ENCODE data around the gene CTSD.

The CTSD gene

DNA sequence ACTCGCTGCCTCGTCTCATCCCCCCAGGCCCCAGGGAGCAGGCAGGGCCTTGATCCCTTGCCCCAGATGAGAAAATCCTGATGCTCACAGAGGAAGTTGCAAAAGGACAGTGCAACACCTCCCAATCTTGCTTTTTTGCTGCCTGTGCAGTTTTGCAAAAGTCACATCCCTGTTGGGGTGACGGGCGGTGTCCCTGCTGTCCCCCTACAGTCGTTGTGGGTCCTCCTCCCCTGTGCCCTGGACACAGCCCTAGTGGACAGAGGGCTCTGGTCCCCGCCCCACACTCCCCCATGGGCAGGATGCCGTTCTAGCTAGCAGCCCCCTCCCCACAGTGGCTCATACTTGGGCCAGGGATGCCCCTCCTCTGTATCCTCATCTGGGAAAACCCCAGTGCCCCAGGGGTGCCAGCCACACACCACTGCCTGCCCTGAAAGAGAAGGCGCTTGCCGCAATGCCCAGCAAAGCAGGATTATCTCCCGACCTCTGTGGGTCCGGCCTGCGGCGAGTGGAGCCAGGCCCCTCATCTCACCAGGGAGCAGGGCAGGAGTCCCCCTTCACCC, 18.4 kb upstream of the CTSD start:
- no peak for DNase-seq

DNA sequence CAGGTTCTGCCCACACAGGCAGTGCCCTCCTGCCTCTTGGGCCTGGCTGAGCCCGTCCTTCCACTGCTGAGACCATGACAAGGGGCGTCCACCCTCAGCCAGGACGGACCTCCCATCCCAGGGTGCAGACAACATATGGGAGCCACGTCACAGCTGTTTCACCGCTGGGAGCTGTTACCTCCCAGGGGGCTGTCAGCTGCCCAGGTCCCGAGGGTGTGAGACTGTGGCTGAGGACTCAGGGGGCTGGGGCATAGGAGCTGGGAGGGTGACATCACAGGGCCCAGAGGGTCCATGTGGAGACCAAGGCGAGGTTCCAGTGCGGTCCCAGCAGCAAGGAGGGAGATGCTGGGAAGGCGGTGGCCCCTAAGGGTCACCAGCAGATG, 17.9 kb upstream of the CTSD start:
- no peak for DNase-seq

DNA sequence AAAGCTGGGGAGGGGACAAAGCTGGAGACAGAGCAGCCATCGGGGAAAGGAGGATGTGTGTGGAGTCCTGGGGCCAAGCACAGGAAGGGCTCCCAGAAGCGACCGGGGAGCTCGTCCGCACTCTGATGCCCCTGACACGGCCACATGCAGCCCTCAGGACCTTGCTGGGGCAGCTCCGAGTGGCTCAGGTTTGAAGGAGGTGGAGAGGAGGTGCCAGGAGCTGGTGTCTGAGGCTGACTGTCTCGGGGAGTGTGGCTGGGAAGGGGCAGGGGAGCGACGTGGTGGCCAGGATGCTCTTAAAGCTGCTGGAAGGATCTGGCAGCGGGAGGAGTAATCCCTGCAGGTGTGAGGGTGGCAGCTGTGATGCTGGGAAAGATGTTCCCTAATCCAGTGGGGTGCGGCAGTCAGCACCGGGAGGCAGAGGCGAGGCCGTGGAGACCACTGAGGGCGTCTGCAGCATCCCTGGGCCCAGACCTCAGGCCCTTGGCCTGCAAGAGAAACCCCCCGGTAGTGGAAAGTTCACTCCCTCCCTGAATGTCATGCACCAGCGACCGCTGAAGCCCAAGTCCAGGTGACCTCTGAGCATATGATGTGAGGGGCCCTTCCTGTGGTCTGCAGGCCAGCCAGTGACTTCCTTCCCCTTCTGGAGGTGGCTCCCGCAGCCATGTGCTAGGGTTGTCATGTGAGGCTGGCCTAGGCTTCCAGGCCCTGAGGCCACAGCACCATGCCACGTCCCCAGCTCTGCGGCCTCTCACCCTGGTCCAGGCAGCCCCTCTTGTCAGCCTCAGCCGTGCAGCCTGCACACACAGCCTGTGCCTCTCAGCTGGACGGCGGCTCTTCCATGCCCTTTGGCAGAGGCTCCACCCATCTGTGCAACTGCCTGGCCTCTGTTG, 17.2 kb upstream of the CTSD start:
- no peak for DNase-seq

DNA sequence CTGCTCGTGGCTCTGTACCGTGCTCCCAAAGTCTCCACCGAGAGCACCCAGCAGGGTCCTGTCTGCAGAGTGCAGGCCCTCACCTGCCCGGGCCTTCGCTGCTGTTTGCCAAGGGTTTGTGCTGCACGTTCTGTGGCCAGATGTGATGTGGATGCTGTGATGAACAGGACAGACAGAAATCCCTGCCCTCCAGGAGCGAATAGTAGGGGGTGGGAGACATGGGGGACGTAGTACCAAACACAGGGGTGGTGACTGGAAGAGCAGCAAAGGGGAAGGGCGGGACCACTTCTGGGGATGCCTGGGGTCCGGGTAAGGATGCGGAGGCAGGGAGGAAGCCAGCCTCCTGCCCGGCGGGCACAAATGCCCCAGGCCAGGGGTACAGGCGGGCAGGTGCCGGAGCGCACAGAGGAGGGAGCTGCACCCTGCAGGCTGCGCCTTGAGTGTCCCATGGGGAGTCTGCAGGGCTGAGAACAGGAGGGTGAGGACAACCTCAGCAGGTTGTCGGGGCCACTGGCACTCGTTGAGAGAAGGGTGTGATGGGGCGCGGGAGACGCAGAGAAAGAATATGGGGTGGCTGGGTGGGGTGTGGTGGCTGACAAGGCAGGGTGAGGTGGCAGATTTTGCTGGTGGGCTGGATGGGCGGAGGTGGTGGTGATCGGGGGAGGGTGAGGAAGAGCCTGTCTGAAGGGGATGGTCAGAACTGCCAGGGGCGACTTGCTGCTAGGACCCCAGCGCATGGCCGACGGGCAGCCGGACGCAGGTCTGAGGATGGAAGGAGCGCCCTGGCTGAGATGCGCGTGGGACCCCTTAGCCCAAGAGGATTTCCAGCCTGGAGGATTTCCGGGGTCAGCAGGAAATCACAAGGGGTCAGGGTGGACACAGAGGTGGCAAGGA, 16.3 kb upstream of the CTSD start:
- DNase-seq: no peak

GRCh38 chr11:1779034-1779805, 15.5 kb upstream of the CTSD start:
- DNase-seq: no peak

DNA sequence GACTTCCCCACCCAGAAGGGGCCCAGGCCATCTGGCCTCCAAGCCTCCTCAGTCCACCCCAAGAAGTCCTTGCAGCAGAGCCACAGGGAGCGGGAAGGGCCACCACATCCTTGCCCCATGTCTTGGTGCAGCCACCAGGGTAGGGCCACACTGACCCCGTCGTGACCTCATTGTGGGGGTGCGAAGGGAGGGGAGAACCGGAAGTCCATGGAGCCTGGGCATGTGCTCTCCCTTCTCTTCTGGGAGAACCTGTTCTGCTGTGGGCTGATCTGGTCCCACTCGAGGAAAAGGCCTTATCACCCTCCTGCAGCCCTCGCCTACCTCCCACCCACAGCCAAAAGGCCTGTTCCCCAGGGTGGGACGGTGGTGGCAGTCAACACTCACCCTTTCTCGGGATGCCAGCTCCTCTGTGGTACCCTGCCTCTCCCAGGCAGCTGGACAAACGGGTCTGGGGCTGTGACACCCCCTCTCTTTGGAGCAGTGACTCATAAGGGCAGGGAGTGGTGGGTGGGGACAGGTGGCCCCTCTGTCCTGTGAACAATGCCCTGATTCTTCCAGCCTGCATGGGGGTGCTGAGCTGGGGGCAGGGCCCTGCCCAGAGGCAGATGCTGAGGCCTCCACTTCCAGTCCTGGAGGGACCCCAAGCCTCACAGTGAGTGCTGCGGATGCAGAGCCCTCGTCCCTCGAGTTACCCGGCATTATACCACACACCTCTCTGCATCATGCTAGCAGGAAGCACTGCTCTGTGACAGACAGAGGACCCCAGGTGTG, 14.6 kb upstream of the CTSD start:
- DNase-seq: no peak

DNA sequence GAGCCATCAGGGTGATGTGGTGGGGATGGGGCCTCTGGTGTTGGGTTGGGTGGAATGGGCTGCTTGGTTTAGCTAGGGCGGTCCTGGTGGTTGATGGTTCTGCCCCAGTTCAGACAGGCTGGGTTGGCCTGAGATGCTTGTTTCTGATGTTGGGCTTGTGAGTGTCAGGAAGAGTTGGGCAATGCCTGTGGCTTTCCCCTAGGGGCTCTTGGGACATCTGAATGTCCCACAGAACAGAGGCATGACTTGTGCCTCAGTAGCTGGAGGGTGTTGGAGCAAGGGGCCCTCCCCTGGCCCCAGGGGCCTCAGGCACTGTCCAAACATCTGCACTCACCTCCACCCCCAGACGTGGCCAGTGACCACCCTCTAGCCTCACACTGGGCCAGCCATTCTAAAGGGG, 14.0 kb upstream of the CTSD start:
- no peak for DNase-seq

DNA sequence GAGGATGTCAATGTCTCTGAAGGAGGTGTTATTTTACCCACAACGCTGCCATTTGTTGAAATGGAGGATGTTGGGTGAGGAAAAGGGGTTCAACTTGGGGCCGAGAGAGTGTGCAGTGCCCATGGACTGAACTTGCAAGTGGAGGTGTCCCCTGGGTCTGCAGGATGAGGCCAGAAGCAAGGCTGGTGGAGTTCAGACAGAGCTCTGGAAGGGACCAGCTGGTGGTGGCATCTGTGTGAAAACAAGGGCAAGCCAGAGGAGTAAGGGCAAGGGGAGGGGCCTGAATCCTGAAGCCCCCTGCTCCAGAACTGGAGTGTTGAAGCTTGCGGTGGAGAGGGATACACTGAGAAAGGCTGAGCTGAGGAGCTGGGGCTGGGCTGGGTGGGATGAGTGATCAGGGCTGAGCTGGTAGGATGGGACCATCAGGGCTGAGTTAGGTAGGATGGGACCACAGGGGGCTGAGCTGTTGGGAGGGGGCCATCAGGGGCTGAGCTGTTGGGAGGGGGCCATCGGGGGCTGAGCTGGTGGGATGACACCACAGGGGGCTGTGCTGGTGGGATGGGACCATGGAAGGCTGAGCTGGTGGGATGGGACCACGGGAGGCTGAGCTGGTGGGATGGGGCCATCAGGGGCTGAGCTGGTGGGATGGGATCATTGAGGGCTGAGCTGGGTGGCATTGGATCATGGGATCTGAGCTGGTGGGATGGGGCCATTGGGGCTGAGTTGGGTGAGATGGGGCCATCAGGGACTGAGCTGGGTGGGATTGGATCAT, 13.4 kb upstream of the CTSD start:
- DNase-seq: no peak

DNA sequence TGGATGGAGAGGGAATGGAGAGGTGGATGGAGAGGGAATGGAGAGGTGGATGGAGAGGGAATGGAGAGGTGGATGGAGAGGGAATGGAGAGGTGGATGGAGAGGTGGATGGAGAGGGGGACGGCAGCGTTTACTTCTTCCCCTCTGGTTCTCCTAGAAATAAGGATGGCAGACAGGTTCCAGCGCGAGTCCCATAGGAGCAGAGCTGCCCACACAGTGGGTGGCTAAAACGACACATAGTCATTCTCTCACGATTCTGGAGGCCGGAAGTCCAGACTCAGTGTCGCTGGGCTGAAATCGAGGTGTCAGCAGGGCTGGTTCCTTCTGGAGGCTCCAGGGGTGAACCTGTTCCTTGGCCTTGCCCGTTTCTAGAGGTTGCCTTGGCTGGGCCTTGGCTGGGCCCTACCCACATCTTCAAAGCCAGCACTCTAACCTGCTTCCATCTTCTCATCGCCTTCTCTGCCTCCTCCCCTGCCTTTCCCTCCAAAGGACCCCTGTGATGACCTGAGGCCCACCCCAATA, 12.7 kb upstream of the CTSD start:
- DNase-seq: no peak

DNA sequence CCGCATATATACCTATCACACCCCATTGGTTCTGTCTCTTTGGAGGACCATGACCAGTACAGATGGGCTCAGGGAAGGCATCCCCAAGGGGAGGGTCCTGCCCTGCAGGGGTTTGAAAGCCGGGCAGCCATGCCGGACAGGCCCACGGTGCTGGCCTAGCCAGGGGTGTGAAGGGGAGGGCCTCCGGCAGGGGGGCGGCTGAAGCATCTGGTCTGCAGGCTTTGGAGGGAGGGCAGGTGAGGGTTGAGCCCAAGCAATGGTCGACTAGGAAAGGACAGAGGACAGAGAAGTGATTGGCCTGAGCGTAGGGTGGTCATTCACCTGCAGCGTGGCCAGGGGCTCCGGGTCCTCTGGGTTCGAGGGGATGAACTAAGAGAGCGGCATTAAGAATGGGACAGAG, 11.2 kb upstream of the CTSD start:
- DNase-seq: no peak

DNA sequence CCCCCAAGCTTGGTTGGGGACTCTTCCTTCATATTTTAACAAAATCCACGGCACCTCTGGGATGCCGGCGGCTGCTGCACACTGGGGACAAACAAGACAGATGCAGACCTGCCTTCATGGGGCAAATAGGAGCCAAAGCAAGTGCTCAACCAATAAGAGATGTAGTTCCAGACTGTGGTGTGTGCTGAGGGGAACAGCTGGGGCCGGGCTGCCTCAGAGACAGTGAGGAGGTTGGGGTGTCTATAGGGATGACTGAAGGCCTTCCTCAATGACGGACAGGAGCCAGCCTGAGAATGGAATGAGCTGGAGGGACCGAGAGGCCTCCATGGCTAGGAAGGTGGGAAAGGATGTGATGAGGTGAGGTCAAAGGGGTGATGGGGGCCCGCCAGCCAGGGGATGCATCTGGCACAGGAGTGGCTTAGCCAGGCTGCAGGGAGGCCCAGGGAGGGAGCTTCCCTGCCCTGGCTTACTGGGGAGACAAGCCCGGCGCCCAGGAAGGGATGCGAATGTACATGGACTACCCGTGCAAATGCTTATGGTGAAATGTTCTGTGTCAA, 10.3 kb upstream of the CTSD start:
- no peak for DNase-seq

- no peak for DNase-seq
These were observed 9.6 kb upstream of the CTSD start for GRCh38 chr11:1773131-1773993.

- DNase-seq: peak; percentile 3
These were observed 8.8 kb upstream of the CTSD start for GRCh38 chr11:1772270-1773130.

GRCh38 chr11:1771700-1772099, 8.0 kb upstream of the CTSD start:
- DNase-seq: no peak

GRCh38 chr11:1771273-1771672, 7.5 kb upstream of the CTSD start:
- DNase-seq: no peak

DNA sequence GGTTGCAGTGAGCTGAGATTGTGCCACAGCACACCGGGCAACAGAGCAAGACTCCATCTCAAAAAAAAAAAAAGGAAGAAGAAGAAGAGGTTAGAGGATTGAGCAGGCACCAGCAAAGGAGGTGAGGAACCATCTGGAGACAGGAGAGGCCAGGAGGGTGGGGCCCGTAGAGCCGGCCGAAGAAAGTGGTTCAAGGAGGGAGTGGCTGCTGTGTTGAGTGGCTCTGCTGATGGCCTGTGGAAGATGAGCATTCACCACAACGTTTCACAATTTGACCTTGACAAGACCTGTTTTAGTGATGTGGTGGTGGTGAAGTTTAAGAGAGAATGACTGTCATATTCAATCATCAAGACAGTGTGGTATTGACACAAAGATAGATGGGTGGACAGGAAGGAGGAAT, 6.8 kb upstream of the CTSD start:
- DNase-seq: no peak

GRCh38 chr11:1770061-1770460, 6.3 kb upstream of the CTSD start:
- no peak for DNase-seq

- peak; percentile 14 for DNase-seq
These were observed 5.7 kb upstream of the CTSD start for GRCh38 chr11:1769304-1769936.
